Omental fat pad (tissue), 4 donors: ENCODE measurements around the gene DSC1. TPM values are rescaled to one million over a fixed set of nuclear protein-coding genes. Genes with fewer than 3 reads are reported as not detected.

Experiments used
- ATAC-seq: fragments of 150-250 bp; one replicate; pipeline ENCODE4 v1.9.1; 2016; ENCODE audit warnings: mild to moderate bottlenecking, moderate library complexity; ENCODE audit not compliant: low FRiP score
- DNase-seq: peaks from one replicate; pipeline ENCODE4 v3.0.0-alpha.2; 2019; ENCODE audit warnings: low spot score
- total RNA-seq, 4 donors: library from RNA; depleted of rRNA; stranded (reverse); fragments of >200 nt; gene quantifications; one replicate each; pipeline ENCODE4 v1.1.0, GENCODE V29; 2016
- TF ChIP-seq, protein P1 (sequence below), 3 donors: fragments of 450-650 bp; IDR thresholded peaks; one replicate each; pipeline ENCODE4 v1.5.1; 2016 to 2017; ENCODE audit warnings: antibody characterized with exemption in 3 of 3, mild to moderate bottlenecking in 3 of 3, moderate library complexity in 2 of 3

The DSC1 gene
- total RNA-seq, 4 donors from 2014 or later = 0.09 TPM; not detected in 3

DNA sequence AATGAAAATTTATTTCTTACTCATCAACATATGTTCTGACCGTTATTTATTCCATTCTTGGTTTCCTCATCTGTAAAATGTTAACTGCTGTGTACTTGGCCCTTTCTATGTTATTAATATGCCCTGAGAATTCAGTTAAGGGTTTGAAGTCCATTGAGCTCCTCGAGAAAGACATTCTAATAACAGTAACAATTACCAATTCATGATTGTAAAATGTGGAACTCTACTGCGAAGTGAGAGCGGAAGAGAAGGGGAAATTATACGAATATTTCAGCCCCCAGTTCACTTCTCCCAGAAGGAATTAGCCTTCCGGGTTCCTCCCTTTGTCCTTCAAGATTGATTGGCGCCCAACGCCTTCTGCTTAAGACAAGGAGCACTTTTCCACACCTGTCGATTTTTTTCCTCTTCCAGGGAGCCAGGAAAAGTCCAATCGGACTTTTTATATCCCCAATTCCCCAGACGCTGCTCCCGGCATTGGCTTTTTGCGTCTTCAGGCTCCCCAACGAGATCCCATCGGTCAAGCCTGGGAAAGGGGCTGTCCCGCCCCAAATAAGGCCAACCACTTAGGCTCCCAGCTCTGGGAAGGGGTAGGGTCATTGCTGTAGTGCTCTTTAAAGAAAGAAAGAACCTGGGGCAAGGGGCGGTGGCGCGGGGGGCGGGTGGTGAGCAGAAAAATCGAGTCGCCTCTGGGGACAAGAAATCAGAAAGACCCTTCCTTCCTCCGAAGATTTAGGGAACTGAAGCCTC, 62.0 kb downstream of the DSC1 start:
- DNase-seq = no peak
- TF ChIP-seq, protein P1, sequence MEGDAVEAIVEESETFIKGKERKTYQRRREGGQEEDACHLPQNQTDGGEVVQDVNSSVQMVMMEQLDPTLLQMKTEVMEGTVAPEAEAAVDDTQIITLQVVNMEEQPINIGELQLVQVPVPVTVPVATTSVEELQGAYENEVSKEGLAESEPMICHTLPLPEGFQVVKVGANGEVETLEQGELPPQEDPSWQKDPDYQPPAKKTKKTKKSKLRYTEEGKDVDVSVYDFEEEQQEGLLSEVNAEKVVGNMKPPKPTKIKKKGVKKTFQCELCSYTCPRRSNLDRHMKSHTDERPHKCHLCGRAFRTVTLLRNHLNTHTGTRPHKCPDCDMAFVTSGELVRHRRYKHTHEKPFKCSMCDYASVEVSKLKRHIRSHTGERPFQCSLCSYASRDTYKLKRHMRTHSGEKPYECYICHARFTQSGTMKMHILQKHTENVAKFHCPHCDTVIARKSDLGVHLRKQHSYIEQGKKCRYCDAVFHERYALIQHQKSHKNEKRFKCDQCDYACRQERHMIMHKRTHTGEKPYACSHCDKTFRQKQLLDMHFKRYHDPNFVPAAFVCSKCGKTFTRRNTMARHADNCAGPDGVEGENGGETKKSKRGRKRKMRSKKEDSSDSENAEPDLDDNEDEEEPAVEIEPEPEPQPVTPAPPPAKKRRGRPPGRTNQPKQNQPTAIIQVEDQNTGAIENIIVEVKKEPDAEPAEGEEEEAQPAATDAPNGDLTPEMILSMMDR (IDR thresholded peaks at IDR 0.05) = no peak
- ATAC-seq = peak; percentile 65

DNA sequence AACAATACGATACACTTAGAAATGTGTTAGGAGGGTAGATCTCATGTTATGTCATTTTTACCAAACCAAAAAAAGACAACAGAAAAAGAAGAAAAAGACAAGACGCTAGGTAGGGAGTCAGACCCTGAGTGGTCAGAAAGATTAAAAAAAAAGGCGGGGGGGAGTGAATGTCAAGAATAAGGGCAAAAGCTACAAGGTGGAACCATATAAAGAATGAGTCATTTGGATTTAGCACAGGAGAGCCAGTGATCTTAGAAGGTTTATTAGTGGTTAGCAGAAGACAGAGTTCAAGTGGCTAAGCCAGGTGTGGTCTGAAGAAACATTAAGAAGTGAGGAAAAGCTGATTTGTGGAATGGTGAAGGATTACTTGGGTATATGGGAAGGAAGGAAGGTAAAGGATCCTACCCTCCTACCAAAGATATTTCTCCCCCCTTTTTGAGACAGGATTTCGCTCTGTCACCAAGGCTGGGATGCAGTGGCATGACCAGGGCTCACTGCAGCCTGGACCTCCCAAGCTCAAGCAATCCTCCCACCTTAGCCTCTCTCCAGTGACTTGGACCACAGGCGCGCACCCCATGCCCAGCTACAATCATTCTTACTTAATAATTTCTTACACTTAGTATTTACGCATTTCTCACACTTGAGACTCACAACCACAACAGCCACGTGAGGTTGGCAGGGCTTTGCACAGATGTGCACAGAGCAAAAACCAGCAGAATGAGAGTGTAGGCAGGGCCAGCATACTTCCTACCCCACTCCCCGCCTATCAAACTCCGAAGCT, 63.0 kb downstream of the DSC1 start:
- no peak for DNase-seq
- no peak for ATAC-seq
- TF ChIP-seq, protein P1 (IDR thresholded peaks at IDR 0.05) = no peak

DNA sequence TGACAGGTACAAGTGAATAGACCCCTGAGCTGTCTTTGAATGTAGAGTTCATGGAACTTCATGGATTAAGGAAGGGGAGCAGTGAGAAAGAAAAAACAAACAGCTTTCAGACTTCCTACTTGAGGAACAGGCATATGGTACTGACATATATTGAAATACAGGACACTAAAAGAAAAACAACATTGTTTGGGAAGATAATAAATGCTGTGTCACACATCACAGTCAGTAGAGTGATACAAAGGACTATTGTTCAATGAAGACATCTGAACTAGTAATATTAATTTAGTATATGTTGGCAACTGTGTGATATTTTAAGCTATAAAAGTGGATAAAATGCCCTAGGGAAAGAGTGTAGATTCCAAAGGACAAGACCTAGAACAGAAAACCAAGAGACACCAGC, 63.8 kb downstream of the DSC1 start:
- ATAC-seq = no peak
- DNase-seq = no peak
- TF ChIP-seq, protein P1 (IDR thresholded peaks at IDR 0.05) = no peak

DNA sequence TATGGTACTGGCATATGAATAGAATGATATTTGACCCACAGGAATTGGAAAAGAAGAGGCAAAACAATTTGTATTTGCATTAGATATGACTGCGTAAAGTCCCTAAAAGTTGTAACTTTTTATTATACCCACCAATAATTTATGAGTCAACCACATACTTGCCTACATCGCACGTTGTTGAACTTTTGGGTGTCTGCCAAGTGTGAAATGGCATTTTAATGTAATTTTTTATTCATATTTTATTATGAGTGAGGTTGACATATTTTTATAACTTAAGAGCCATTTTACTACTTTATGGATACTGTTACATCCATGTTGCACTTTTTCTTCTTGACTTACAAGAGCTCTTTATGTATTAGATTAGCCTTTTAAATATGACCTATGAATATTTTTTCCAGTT, 65.0 kb downstream of the DSC1 start:
- ATAC-seq (no peak), DNase-seq (no peak)
- TF ChIP-seq, protein P1 (IDR thresholded peaks at IDR 0.05) = no peak

DNA sequence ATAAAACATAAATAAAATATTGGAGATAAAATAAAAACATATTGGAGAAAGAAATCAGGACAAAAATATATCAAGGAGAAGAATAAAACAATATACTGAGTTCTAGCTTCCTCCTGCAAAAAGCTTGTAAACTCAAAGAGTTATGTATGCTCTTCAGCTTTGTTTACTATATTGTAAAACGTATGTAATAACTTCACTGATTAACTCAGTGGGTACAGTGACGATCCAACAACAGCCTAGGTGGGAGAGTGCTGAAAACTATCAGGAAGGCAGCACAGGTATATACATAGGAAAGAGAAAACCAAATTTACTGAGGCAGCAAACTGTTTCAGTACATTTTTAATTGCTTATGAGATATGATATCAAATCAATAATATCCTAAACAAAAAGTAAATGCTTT, 68.8 kb downstream of the DSC1 start:
- ATAC-seq (no peak), DNase-seq (no peak)
- TF ChIP-seq, protein P1 (IDR thresholded peaks at IDR 0.05) = no peak

DNA sequence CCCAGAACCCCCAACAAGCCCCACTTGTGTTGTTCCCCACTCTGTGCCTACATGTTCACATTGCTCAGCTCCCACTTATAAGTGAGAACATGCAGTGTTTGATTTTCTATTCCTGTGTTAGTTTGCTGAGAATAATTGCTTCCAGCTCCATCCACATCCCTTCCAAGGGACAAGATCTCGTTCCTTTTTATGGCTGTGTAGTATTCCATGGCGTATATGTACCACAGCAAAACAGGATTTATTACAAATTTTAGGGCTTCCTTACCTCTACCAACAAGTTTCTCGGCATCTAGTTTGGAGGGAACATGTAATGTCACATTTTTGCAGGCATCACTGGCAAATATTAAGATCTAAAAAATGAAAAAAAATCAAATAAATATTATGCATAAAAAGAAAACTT, 69.4 kb downstream of the DSC1 start:
- TF ChIP-seq, protein P1 (IDR thresholded peaks at IDR 0.05) = no peak
- ATAC-seq = no peak
- DNase-seq = no peak
